GM12892 (cell line): ENCODE data around the gene LSAMP.

ENCODE experiments used
- DNase-seq: peaks from one replicate; pipeline ENCODE4 v3.0.0; 2011; ENCODE audit not compliant: insufficient read length
- FAIRE-seq: peaks from 2 replicates; lab custom pipeline; 2011; peaks lifted over from hg19 to GRCh38; lab: Jason Lieb, UNC
- POLR2A ChIP-seq: IDR thresholded peaks from 2 replicates; pipeline ENCODE4 v1.6.1; 2011; ENCODE audit warnings: low read depth, low read length, control low read depth
- POLR2AphosphoS5 ChIP-seq: IDR thresholded peaks from 2 replicates; pipeline ENCODE4 v1.6.1; 2011; ENCODE audit warnings: low read depth, low read length, control low read depth
- TAF1 ChIP-seq: IDR thresholded peaks from 2 replicates; pipeline ENCODE4 v1.6.1; 2011; ENCODE audit warnings: low read depth, mild to moderate bottlenecking, control low read depth, low read length, borderline replicate concordance

LSAMP gene

DNA sequence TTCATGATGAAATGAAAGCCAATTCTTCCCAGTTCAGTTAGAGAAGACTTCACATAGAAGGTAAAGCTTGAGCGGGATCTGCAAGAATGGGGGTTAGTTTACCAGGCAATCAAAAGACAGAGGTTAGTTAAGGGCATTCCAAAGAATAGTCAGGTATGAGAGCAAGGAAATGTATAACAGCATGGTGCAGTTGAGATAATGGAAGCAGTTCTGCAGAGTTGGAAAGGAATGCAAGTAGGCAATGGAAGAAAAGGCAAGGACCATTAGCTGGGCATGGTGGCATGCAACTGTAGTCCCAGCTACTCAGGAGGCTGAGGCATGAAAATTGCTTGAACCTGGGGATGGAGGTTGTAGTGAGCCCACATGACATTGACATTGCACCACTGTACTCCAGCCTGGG lies 55.0 kb downstream of the LSAMP start:
- DNase-seq (no peak), FAIRE-seq (no peak)
- TF ChIP-seq TAF1 (no peak), POLR2AphosphoS5 (no peak), POLR2A (no peak)

DNA sequence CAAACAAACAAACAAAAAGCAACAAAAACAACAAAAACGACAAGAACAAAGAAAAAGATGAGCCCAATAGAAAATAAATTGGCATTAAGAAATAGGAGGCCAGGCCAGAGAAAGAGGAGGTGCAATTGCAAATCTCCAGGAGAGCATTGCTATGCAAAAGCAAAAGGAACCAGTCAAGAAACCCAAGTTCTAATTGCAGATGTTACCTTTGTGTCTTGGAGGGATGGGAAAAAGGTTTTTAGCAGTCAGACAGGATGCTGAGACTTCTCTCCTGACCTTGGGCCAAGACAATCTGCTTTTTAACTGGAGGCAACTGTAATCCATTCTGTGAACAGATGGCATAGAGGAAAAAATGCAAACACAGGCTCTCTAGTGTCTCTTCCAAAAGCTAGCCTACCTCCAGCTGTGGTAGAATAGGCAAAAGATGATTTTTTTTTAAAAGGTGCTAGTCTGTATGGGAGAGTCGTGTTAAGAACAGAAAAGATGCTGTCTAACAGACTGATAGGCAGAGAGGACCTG lies 56.4 kb downstream of the LSAMP start:
- FAIRE-seq (no peak), DNase-seq (no peak)
- no peak for TF ChIP-seq TAF1
- TF ChIP-seq POLR2A: no peak
- TF ChIP-seq POLR2AphosphoS5: no peak

- DNase-seq: no peak
- TF ChIP-seq POLR2A (no peak), POLR2AphosphoS5 (no peak), TAF1 (no peak)
- FAIRE-seq: no peak
Observed at GRCh38 chr3:116386168-116386567, 59.1 kb downstream of the LSAMP start.

DNA sequence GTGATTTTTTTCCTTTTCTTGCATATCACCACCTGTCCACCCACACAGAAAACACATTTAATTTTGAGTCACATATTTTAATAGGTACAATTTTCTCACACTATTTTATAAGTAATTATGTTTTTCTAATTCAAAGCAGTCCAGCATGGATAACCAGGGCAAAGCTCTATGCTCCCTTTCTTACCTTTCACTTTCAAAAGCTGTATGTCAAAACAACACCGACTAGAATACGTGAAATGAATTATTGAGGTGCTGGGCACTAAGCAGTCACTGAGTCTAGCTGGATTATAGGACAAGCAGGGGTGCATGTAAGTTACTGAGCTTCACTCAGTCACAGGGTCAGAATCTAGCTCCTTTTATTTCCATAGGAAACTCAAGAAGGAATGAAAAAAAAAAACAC lies 60.6 kb downstream of the LSAMP start:
- TF ChIP-seq POLR2A (no peak), TAF1 (no peak), POLR2AphosphoS5 (no peak)
- FAIRE-seq (no peak), DNase-seq (no peak)

DNA sequence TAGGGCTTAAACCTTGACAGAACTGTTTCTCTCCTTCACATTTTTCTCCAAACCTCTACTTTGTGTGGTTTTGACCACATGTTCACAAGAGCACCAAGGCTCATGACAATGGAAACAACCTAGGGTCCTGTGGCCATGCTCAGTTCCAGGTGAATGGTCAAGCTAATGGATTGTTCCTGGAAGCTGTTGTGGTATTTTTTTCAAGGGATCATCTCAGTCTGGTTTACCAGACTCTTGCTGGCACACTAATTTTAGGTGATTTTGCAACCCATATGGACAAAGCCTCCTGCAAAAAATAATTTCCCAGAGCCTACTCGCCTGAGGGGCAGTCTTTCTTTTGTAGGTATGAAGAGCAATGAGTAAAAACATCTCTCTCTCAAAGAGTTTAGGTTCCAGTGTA lies 67.2 kb downstream of the LSAMP start:
- FAIRE-seq (no peak), DNase-seq (no peak)
- TF ChIP-seq TAF1 (no peak), POLR2A (no peak), POLR2AphosphoS5 (no peak)

DNA sequence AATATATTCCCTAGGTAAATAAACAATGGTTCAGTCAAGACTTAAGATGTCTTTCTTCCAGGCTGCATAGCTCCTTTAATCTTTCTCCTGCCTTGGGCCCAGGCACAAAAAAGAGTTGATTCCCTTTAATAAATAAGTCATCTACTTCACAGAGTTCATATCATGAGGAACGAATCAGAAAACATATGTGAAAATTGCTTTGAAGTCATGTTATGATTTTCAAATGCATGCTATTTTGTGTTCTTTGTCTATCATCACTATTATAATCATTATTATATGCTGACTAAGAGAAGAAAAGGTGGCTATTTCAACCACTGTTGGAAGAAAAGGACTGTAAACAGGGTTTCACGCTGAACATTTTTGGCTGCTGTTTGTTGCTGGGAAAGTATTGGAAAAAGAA lies 70.4 kb downstream of the LSAMP start:
- FAIRE-seq: no peak
- no peak for TF ChIP-seq TAF1
- TF ChIP-seq POLR2A: no peak
- TF ChIP-seq POLR2AphosphoS5: no peak
- DNase-seq: no peak

DNA sequence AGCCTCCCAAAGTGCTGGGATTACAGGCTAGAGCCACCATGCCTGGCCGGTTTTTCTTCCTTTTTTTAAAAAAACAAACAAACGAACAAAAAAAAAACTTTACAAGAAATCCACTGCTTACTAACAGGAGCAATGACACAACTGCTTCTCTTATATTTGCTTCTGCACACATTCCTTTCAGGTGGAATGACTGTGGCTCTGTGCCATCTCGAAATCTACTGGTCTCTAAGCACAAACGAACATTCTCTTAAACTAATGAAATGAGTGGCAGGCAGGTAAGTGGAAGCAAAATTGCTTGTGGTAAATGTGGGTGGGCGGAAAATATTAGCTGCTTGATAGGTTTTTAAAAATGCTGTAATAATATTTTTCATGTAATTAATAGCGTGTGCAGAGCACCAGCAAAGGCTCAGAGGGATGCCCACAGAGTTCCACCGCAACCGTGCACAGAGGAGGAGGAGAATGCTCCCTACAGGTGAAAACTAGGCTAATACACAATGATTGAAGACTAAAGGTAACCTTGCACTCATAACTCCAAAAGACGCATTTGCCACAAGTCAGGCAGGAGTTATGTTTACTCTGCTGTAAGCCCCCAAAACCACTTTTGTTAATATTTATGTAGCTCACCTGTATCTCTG lies 77.4 kb downstream of the LSAMP start:
- no peak for FAIRE-seq
- TF ChIP-seq POLR2A (no peak), TAF1 (no peak), POLR2AphosphoS5 (no peak)
- no peak for DNase-seq

- TF ChIP-seq POLR2A (no peak), POLR2AphosphoS5 (no peak), TAF1 (no peak)
- FAIRE-seq (no peak), DNase-seq (no peak)
Observed at GRCh38 chr3:116356056-116356455, 89.2 kb downstream of the LSAMP start.

DNA sequence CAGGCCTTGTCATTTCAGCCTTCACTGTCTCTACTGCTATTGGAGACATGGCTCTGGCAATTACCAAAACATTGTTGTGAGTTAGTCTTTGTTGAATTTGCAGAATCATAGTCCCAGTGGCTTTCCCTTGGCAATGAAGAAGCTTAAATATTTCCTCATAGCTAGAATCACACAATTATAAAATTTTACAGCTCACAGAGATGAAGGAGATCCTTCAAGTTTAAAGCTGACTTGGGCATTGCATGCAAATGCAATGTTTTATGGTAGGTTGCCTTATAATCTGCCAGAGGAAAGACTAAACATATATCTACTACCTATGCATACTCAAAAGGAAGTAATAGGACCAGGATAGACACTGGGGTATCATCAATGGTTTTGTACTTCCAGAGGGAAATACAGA lies 90.9 kb downstream of the LSAMP start:
- DNase-seq (no peak), FAIRE-seq (no peak)
- TF ChIP-seq POLR2AphosphoS5 (no peak), POLR2A (no peak), TAF1 (no peak)

GRCh38 chr3:116350119-116350733 lies 95.1 kb downstream of the LSAMP start:
- FAIRE-seq (no peak), DNase-seq (no peak)
- TF ChIP-seq POLR2A: no peak
- TF ChIP-seq TAF1: no peak

DNA sequence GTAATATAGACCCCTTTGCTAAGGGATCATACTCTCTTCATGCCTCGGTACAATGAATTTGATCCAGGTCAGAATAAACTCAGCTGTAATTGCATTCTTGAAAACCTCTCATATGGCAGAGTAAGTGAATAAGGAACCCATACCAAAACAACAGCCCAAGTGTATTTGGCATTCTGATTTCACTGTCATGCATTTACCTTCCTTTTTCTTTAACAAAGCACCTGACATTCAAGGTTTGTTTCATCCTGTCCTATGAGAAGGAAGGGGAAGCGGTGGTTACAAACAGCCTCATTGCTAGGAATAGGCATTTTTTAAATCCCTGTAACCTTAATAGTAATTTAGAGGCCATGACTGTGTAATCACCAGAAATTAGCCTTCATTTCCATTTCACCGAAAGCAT lies 97.1 kb downstream of the LSAMP start:
- DNase-seq (no peak), FAIRE-seq (no peak)
- no peak for TF ChIP-seq POLR2A
- TF ChIP-seq POLR2AphosphoS5: no peak
- no peak for TF ChIP-seq TAF1

GRCh38 chr3:116342499-116342898 lies 102.8 kb downstream of the LSAMP start:
- TF ChIP-seq TAF1: no peak
- TF ChIP-seq POLR2AphosphoS5: no peak
- no peak for TF ChIP-seq POLR2A
- DNase-seq: no peak
- FAIRE-seq: peak; percentile 36
